Progenitor cell of endocrine pancreas (in vitro differentiated cells): ENCODE measurements around the gene SLC35F3. TPM values are rescaled to one million over a fixed set of nuclear protein-coding genes. Genes with fewer than 3 reads are reported as not detected.

Experiments
- DNase-seq: peaks from one replicate; pipeline ENCODE4 v3.0.0; 2021; ENCODE audit warnings: low spot score; ENCODE audit not compliant: unreplicated experiment
- H3K27ac Mint-ChIP-seq: 2 replicates; pipeline ENCODE4 v1.8.0; 2021; ENCODE audit warnings: mild to moderate bottlenecking, moderate library complexity, mixed read lengths
- H3K27me3 Mint-ChIP-seq: 2 replicates; pipeline ENCODE4 v1.8.0; 2021; ENCODE audit warnings: mixed read lengths
- H3K36me3 Mint-ChIP-seq: 2 replicates; pipeline ENCODE4 v1.8.0; 2022; ENCODE audit warnings: mixed read lengths; ENCODE audit not compliant: insufficient read depth
- H3K4me1 Mint-ChIP-seq: 2 replicates; pipeline ENCODE4 v1.8.0; 2021; ENCODE audit warnings: low read depth, mixed read lengths
- H3K4me3 Mint-ChIP-seq: 2 replicates; pipeline ENCODE4 v1.8.0; 2021; ENCODE audit warnings: low read depth, mild to moderate bottlenecking, moderate library complexity, mixed read lengths
- H3K9me3 Mint-ChIP-seq: 2 replicates; pipeline ENCODE4 v1.8.0; 2021; ENCODE audit warnings: low read depth, mixed read lengths
- total RNA-seq: library from RNA; stranded (reverse); gene quantifications from 2 replicates; pipeline ENCODE4 v1.2.1, GENCODE V29; 2021
- TF ChIP-seq, protein P1 (sequence below): fragments of 200-600 bp; sonication (generic); IDR thresholded peaks from one replicate; pipeline ENCODE4 v1.5.0; 2021; ENCODE audit warnings: antibody characterized with exemption, mild to moderate bottlenecking; ENCODE audit not compliant: unreplicated experiment

Gene SLC35F3
- total RNA-seq, 1 donor from 2014 or later = 0.74 TPM

DNA sequence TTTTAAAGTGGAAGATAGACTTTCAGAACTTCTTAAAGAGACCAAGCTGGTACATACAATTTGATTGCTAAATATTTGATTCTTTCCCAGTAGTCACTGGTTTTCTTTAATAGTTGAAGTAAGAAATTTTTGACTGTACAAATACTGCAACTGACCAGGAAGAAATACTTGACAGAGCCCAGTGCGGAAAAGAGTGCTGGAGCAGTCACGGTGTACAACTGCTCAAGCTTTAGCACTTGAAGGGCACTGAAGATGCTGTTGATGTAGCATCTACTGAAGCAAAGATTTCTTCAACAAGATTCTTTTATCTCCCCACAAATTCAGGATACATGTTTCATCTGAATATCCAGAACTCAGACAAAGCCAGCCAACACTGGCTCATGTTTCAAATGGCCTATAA lies 41.5 kb downstream of the SLC35F3 start:
- DNase-seq = no peak
- Mint-ChIP-seq H3K9me3 (peaks cover 6% of the 10 kb centered on the region), H3K4me3 (no peak overlapping the region), H3K36me3 (no peaks in the 10 kb centered on the region), H3K4me1 (peaks cover 11% of the 10 kb centered on the region), H3K27ac (no peak overlapping the region), H3K27me3 (peaks cover 3% of the 10 kb centered on the region)
- TF ChIP-seq, protein P1, sequence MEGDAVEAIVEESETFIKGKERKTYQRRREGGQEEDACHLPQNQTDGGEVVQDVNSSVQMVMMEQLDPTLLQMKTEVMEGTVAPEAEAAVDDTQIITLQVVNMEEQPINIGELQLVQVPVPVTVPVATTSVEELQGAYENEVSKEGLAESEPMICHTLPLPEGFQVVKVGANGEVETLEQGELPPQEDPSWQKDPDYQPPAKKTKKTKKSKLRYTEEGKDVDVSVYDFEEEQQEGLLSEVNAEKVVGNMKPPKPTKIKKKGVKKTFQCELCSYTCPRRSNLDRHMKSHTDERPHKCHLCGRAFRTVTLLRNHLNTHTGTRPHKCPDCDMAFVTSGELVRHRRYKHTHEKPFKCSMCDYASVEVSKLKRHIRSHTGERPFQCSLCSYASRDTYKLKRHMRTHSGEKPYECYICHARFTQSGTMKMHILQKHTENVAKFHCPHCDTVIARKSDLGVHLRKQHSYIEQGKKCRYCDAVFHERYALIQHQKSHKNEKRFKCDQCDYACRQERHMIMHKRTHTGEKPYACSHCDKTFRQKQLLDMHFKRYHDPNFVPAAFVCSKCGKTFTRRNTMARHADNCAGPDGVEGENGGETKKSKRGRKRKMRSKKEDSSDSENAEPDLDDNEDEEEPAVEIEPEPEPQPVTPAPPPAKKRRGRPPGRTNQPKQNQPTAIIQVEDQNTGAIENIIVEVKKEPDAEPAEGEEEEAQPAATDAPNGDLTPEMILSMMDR = no peak

DNA sequence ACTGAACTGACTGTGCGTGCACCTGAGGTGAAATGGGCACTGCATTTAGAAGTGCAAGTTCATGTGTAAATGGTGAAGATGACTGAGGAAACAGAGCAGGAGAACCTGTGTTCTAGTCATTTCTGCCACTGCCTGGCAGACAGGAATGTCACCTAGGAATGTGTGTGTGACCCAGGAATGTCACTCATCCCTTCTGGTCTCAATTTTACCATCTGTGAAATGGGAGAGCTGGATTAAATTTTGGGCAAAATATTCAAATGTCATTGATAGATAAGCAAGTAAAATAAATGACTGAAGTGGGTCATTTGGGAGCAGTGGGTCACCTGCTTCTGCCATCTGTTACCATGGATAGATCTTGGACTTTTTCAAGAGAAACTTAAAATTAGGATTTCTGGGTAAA lies 42.2 kb downstream of the SLC35F3 start:
- DNase-seq = no peak
- TF ChIP-seq, protein P1 = no peak
- Mint-ChIP-seq H3K36me3 (no peaks in the 10 kb centered on the region), H3K27me3 (peaks cover 3% of the 10 kb centered on the region), H3K9me3 (peaks cover 12% of the 10 kb centered on the region), H3K27ac (no peak overlapping the region), H3K4me3 (no peak overlapping the region), H3K4me1 (peaks cover 11% of the 10 kb centered on the region)

DNA sequence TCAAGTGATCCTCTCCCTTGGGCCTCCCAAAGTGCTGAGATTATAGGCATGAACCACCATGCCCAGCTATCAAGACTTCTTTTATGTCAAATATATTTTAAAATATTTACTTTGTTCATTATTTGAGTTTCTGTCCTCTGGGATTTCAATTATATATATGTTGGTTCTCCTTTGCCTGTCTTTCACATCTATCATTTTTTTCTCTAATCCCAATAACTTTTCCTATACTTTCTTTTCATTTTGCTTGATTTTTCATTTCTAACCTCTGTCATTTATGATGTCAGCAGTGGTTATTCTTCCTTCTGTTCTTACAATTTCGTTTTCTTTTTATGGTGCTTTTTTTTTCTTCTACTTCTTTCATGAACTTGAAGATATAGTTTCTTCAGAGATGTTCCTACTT lies 47.3 kb downstream of the SLC35F3 start:
- H3K36me3 Mint-ChIP-seq = peaks cover 4% of the 10 kb centered on the region
- H3K4me3 Mint-ChIP-seq = no peak overlapping the region
- no peak overlapping the region for H3K27ac Mint-ChIP-seq
- DNase-seq = no peak
- H3K4me1 Mint-ChIP-seq = no peaks in the 10 kb centered on the region
- peaks cover 21% of the 10 kb centered on the region for H3K9me3 Mint-ChIP-seq
- TF ChIP-seq, protein P1 = no peak
- peaks cover 3% of the 10 kb centered on the region for H3K27me3 Mint-ChIP-seq

DNA sequence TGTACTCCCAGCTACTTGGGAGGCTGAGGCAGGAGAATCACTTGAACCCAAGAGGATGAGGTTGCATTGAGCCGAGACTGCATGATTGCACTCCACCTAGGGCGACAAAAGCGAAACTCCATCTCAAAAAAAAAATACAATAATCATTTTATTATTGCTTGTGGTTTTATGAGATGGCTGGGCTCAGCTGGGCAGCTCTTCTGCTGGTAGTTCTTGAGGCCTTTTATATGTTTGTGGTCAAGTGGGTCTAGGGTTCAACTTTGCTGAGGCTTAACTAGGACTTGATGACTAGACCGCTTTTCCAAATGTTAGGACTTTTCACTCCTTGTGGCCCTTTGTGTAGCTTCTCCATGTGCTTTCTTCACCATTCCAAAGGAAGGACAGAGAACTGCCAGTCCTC lies 53.2 kb downstream of the SLC35F3 start:
- DNase-seq = no peak
- H3K36me3 Mint-ChIP-seq = no peaks in the 10 kb centered on the region
- H3K27ac Mint-ChIP-seq = no peak overlapping the region
- no peak overlapping the region for H3K4me3 Mint-ChIP-seq
- H3K4me1 Mint-ChIP-seq = no peaks in the 10 kb centered on the region
- TF ChIP-seq, protein P1 = no peak
- no peaks in the 10 kb centered on the region for H3K9me3 Mint-ChIP-seq
- peaks cover 6% of the 10 kb centered on the region for H3K27me3 Mint-ChIP-seq

DNA sequence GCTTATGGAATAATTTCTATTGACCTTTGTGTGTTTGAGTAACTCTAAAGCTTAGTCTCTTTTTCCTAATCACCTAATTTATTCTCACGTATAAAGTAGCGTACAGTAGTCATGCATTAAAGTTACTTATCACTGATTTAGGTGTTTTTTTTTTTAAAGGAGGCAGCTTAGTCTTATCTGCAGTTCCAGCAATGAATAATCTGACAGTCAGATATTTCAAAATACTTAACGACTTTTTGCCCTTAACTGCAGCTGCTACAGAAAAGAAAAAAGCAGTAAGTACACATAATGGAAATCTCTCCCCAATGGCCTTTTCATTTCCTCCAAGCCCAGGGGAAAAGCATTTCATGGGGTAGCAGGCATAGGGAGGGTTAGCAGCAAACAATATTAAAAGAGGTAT lies 54.6 kb downstream of the SLC35F3 start:
- TF ChIP-seq, protein P1 = no peak
- Mint-ChIP-seq H3K27me3 (peaks cover 6% of the 10 kb centered on the region), H3K4me3 (no peak overlapping the region), H3K9me3 (no peaks in the 10 kb centered on the region), H3K27ac (no peak overlapping the region), H3K4me1 (no peaks in the 10 kb centered on the region), H3K36me3 (no peaks in the 10 kb centered on the region)
- DNase-seq = no peak
